Kidney glomerular epithelial cell (primary cell): Measurements from ENCODE around the gene AGBL4.
"Not testable (repeated sequence)": the region's sequence is repeated elsewhere in the genome, so short reads cannot be mapped to it uniquely, and the experiment has no call there.

Source experiments
- DNase-seq: peaks from one replicate; lab custom pipeline; 2025; lab: John Stamatoyannopoulos, UW

Gene AGBL4

DNA sequence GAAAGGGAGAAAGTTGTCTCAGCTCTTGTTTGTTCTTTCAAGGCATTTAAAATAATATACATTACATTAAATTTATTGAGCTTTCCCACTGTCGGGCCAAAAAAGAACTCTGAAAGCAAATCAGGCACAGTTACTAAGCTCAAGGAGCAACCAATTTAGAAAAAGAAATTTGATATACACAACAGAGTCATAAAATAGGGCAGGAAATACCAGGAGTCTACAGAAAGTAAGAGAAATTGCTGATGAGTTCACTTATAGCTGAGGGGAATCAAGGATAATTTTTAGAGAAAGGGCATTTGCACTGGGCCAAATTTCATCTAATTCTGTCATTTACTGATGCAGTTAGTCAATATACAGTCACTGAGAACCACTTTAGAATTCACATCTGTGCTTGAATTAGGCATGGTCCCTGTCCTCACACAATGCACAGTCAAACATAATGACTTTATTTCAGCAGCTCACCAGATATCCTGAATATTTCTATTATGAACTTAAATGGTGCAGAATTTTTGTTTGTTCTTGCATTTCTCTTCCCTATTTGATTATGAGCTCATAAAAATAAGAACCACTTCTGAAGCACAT is 997.4 kb downstream of the AGBL4 start:
- DNase-seq, result no peak

- DNase-seq, result no peak
These were observed 1007.5 kb downstream of the AGBL4 start for GRCh38 chr1:49016030-49016977.

DNA sequence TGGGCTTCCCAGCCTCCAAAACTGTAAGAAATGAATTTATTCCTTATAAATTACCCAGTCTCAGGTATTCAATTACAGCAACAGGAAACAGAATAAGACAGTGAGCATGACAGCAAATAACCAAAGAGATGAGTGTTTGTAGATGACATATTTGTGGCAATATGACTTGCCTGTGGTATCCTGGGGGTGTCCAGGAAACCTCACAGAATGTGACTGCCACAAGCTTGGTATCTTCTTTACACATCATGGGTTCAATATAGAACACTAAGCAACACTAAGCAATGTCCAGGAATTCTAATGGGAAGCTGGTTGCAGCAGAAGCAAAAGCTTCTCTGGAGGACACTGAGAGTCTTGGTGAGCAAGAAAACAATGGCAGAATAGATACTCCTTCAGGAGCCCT is 1010.7 kb downstream of the AGBL4 start:
- DNase-seq, result no peak

GRCh38 chr1:49002981-49003380 is 1020.8 kb downstream of the AGBL4 start:
- DNase-seq, result not testable (repeated sequence)

GRCh38 chr1:48999321-48999720 is 1024.4 kb downstream of the AGBL4 start:
- no peak for DNase-seq

DNA sequence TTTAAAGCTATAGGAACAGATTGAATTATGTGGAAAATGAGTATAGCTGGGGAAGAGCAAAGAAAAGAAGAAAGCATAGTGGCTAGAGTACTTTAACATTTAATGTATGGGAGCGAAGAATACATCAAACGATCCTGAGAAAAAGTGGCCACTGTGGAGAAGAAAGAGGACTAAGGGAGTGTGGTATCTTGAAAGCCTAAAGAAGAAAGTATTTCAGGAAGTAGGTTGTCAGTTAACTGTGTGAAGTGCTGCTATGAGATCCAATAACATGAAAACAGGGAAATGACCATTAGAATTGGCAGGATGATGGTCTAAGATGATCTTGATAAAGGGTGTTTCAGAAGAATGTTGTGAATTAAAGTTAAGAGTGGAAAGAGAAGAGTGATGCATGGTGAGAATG is 1027.4 kb downstream of the AGBL4 start:
- DNase-seq, result no peak

GRCh38 chr1:48988633-48989197 is 1035.0 kb downstream of the AGBL4 start:
- DNase-seq, result no peak

DNA sequence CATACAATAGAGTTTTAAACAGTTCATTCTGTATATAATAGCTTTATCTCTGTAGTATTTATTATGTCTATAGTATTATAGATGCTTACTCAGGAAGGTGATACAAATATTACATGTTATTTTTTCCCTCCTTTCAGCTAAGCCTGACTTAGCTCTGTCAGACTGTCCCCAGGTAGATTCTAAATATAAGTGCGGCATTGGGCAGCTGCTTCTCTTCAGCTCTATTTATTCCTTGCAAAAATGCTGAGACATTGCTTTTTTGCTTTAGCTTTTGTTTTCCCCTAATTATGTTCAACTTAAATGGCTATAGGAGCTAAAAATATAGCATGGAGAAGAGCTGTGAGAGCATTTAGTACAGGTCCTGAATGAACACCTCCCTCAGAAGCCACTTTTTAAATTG is 1043.8 kb downstream of the AGBL4 start:
- no peak for DNase-seq

- no peak for DNase-seq
These were observed 1045.3 kb downstream of the AGBL4 start for GRCh38 chr1:48978413-48978812.

GRCh38 chr1:48977273-48977672 is 1046.5 kb downstream of the AGBL4 start:
- DNase-seq, result no peak

DNA sequence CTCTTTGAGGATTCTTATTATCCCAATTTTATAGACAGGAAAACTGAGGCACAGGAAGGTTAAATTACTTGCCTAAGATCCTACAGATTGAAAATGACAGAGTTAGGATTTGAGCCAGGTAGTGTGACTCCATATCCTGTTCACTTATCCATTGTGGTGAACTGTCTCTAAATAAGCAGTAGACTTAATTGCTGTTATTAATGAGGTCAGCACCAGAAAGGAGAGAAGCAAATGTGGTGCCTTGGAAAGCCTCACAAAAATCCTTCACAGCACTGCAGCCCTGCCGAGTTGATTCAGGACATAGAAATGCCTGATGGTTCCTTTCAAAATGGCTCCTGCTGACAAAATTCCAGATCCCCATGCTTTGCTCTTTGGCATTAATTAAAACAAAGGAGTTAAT is 1053.8 kb downstream of the AGBL4 start:
- no peak for DNase-seq

DNA sequence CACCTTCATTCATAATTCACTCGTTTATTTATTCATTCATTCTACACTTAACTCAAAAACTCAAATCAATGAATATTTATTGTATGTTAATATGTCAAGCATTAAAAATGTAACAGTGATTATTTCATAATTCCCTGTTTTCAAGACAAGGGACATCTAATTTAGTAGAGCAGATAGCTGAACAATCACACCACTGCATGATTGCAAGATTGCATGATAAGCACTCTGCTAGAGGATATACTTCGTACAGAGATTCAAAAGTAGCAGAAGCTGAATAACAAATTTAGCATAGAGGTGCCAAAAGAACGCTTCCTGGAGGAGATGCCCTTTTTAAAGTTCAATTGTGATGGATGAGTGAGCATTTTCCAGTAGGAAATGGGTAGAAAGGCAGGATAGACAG is 1056.4 kb downstream of the AGBL4 start:
- no peak for DNase-seq

- DNase-seq, result peak; percentile 36
These were observed 1057.2 kb downstream of the AGBL4 start for GRCh38 chr1:48966583-48966982.

- DNase-seq, result no peak
These were observed 1063.4 kb downstream of the AGBL4 start for GRCh38 chr1:48960320-48960719.

DNA sequence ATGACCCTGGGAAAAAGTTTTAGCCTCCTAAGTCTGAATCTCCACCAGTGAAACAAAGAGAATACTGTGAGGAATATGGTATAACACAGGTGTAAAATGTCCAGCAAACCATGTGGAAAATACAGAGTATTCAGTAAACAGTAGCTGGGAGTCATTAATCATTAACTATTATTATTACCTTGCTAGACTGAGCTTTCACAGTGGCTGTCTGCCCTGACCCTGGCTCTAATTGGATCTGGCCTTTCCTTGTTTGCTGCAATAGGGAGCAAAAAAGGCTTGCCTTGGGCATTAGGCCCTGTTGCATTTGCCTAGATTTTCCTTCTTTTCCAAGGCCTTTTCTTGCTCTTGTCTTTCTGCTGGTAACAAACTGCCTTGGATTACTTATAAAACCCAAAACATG is 1068.0 kb downstream of the AGBL4 start:
- peak; percentile 8 for DNase-seq

- DNase-seq, result no peak
These were observed 1070.1 kb downstream of the AGBL4 start for GRCh38 chr1:48953617-48954016.

GRCh38 chr1:48948562-48948961 is 1075.2 kb downstream of the AGBL4 start:
- no peak for DNase-seq

- DNase-seq, result peak; percentile 19
These were observed 1075.8 kb downstream of the AGBL4 start for GRCh38 chr1:48947761-48948537.

- no peak for DNase-seq
These were observed 1077.7 kb downstream of the AGBL4 start for GRCh38 chr1:48946070-48946469.

GRCh38 chr1:48944811-48945210 is 1078.9 kb downstream of the AGBL4 start:
- no peak for DNase-seq

DNA sequence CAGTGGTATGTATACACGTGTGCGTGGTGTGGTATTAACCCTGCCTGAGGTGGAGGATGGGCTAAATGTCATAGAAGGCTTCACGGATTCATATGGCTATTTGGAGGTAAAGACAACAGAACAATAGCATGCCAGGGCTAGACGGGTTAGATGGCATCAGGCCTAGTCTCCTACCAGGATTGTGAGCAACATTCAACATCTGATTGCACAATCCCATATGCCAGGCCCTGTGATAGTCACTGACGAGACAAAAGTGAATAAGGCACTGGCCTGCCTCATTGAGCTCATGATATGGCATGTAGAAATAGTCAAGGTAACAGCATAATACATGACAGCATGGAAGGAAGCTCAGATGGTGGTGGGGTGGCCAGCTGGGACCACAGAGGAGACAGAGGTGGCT is 1079.9 kb downstream of the AGBL4 start:
- DNase-seq, result no peak

DNA sequence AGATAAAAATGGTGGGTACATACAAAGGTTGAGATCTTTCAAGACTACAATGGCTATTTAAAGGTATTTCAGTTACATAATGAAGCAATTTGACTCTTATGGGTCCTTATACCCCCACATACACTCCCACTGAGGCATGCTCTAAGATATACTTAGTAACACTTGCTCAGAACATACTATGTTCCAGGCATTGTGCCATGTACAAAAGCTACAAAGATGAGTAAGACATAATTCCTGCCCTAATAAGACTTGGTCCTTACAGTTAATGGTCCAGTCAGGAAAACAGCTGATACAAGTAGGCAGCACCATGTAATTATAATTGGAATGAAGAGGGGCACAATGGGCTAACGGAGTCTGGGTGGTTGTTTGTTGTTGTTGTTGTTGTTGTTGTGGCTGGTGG is 1080.4 kb downstream of the AGBL4 start:
- DNase-seq, result no peak
